ENCODE results near the gene PTPRA. TPM values are rescaled to one million over a fixed set of nuclear protein-coding genes. Genes with fewer than 3 reads are reported as not detected.

Gene PTPRA
- total and polyA plus RNA-seq, 2 of the 8 experiments (the other 6 are each of a cell fraction or from before 2014, with no cell fraction given): 47.7 to 51.3 TPM

GRCh38 chr20:2859330-2860121, 13.8 kb upstream of the PTPRA start:
- no peak overlapping the region for H4K5ac ChIP-seq (ENCODE audit: insufficient read length, low read depth, low read length)
- H4K91ac ChIP-seq (replicated peaks; ENCODE audit: insufficient read length, low read length): no peak overlapping the region
- H3K4ac ChIP-seq (replicated peaks; ENCODE audit: insufficient read length, low read depth, low read length): no peak overlapping the region
- H2BK15ac ChIP-seq (ENCODE audit: low read length): no peak overlapping the region
- H3K23me2 ChIP-seq (ENCODE audit: low read depth, low read length): no peaks in the 10 kb centered on the region
- no peaks in the 10 kb centered on the region; a peak in 1 of 8 replicates for H3K36me3 ChIP-seq (ENCODE audit: control insufficient read depth in 2 of 4, insufficient read depth in 4 of 4, low read length in 3 of 4)
- 94% methylated on average over 4 of the region's 4 CpGs; no CpG with 5 or more reads in 1 of the 2 experiments for WGBS, 2 experiments (ENCODE audit: extremely low coverage in 1 of 2, insufficient coverage in 1 of 2, insufficient read length in 1 of 2, insufficient replicate concordance in 2 of 2, low coverage in 1 of 2, low lambda C conversion rate in 2 of 2, missing lambda C conversion rate in 1 of 2)
- no peaks in the 10 kb centered on the region for H3K79me2 ChIP-seq (ENCODE audit: control insufficient read depth in 1 of 2, insufficient read depth in 2 of 2, low read length in 2 of 2)
- no peak overlapping the region for H2AK5ac ChIP-seq (ENCODE audit: low read depth, low read length)
- no peak overlapping the region for H2BK120ac ChIP-seq (replicated peaks; ENCODE audit: low read depth, low read length)
- H2BK5ac ChIP-seq (ENCODE audit: low read depth, low read length): 0 out of 2 replicates have a peak overlapping the region, but pooled peaks have one; percentile 39
- H3K27me3 ChIP-seq (replicated peaks in 1 of 4; ENCODE audit: control insufficient read depth in 3 of 4, extremely low read depth in 1 of 4, insufficient read depth in 3 of 4, low read length in 3 of 4): no peaks in the 10 kb centered on the region
- no peak overlapping the region for H2BK20ac ChIP-seq (ENCODE audit: low read length)
- ChIA-PET POLR2A (ENCODE audit: partially characterized antibody) (interaction anchor here (1.8 to 2.6 kb wide), 2 partner anchors 11 to 13 kb away, joined by 4 to 12 read pairs; partner anchors contain the start of gene PTPRA), CTCF (ENCODE audit: partially characterized antibody) (interaction anchor here (0.5 to 1.4 kb wide), 5 partner anchors 8 to 141 kb away, joined by 3 to 5 read pairs (median 3); no protein-coding TSS in a partner anchor)
- H4K20me1 ChIP-seq (replicated peaks in 1 of 2; ENCODE audit: control insufficient read depth in 1 of 2, insufficient read depth in 2 of 2, low read length in 2 of 2): no peaks in the 10 kb centered on the region
- H3K14ac ChIP-seq (ENCODE audit: insufficient read length): no peak overlapping the region
- no peak overlapping the region for H3K23ac ChIP-seq (ENCODE audit: insufficient read length)
- H3K79me1 ChIP-seq (ENCODE audit: low read depth, low read length): no peaks in the 10 kb centered on the region
- no peak overlapping the region for H3K56ac ChIP-seq (replicated peaks; ENCODE audit: insufficient read length, low read depth, low read length)
- no peak overlapping the region for H2AFZ ChIP-seq (ENCODE audit: low read length)
- H3K18ac ChIP-seq (ENCODE audit: extremely low read depth, low read length): no peak overlapping the region
- no peak overlapping the region for H3K27ac ChIP-seq (ENCODE audit: low read depth, low read length)
- no peaks in the 10 kb centered on the region for H3K9me3 ChIP-seq (ENCODE audit: insufficient read depth in 2 of 2, low read depth in 1 of 2, low read length in 1 of 2)
- H3K9ac ChIP-seq (replicated peaks in 1 of 4; ENCODE audit: extremely low read depth in 1 of 4, low read depth in 3 of 4, low read length in 3 of 4): no peak overlapping the region
- DNase-seq (ENCODE audit: low read depth in 1 of 2, low spot score in 2 of 2) (no peak), FAIRE-seq (no peak)
- no peaks in the 10 kb centered on the region for H3K4me1 ChIP-seq (replicated peaks in 1 of 4; ENCODE audit: control insufficient read depth in 3 of 4, insufficient read depth in 4 of 4, low read length in 3 of 4)
- no peak overlapping the region for H3K4me2 ChIP-seq (ENCODE audit: insufficient read depth in 1 of 2, low read depth in 2 of 2, low read length in 2 of 2)
- H2BK12ac ChIP-seq (ENCODE audit: low read depth, low read length): no peak overlapping the region
- H3K4me3 ChIP-seq (ENCODE audit: extremely low read depth in 1 of 4, insufficient read depth in 2 of 4, low read depth in 3 of 4, low read length in 4 of 4): no peak overlapping the region
- H4K8ac ChIP-seq (ENCODE audit: extremely low read depth, insufficient read depth, low read length): no peak overlapping the region
- no peak for TF ChIP-seq HDAC6 (IDR thresholded peaks at IDR 0.05; ENCODE audit: low read depth, low read length)
- TF ChIP-seq NANOG (IDR thresholded peaks at IDR 0.05; ENCODE audit: insufficient read depth, low read depth, low read length, poor library complexity, severe bottlenecking): no peak
- no peak for TF ChIP-seq RAD21 (IDR thresholded peaks at IDR 0.05 in 1 of 2, conservative IDR thresholded peaks at IDR 0.05 in 1 of 2; ENCODE audit: low read depth in 2 of 2, low read length in 2 of 2)
- TF ChIP-seq BACH1 (IDR thresholded peaks at IDR 0.05; ENCODE audit: low read length): no peak
- no peak for TF ChIP-seq SP2 (IDR thresholded peaks at IDR 0.05; ENCODE audit: low read length)
- no peak for TF ChIP-seq ASH2L (IDR thresholded peaks at IDR 0.05; ENCODE audit: low read length)
- TF ChIP-seq RNF2 (IDR thresholded peaks at IDR 0.05; ENCODE audit: borderline replicate concordance, low read depth, low read length, missing control alignments, poor library complexity, severe bottlenecking): no peak
- TF ChIP-seq CTBP2 (IDR thresholded peaks at IDR 0.05; ENCODE audit: borderline replicate concordance, insufficient read depth, insufficient read length, low read length): no peak
- no peak for TF ChIP-seq BRCA1 (IDR thresholded peaks at IDR 0.05; ENCODE audit: low read depth, low read length)
- no peak for TF ChIP-seq MAFK (IDR thresholded peaks at IDR 0.05; ENCODE audit: low read depth, low read length)
- no peak for TF ChIP-seq SIRT6 (IDR thresholded peaks at IDR 0.05; ENCODE audit: low read length)
- no peak for TF ChIP-seq EGR1 (IDR thresholded peaks at IDR 0.05; ENCODE audit: borderline replicate concordance, low read depth, low read length)
